NT2/D1 (cell line): ENCODE results near the gene RAB20.

Experiments
- DNase-seq: peaks from one replicate; pipeline ENCODE4 v3.0.0-alpha.2; 2011; ENCODE audit warnings: low read depth, low spot score
- H3K27me3 ChIP-seq: 2 replicates; pipeline ENCODE4 v1.6.0; 2011; ENCODE audit warnings: mild to moderate bottlenecking; ENCODE audit not compliant: insufficient read length, insufficient read depth
- H3K36me3 ChIP-seq: 2 replicates; pipeline ENCODE4 v1.6.1; 2011; ENCODE audit warnings: mild to moderate bottlenecking, low read length, mixed read lengths; ENCODE audit not compliant: insufficient read depth, insufficient read length
- H3K4me1 ChIP-seq: 2 replicates; pipeline ENCODE4 v1.5.1; 2011; ENCODE audit not compliant: insufficient read depth, insufficient read length
- H3K4me3 ChIP-seq: 2 replicates; pipeline ENCODE4 v1.5.1; 2011; ENCODE audit warnings: low read depth; ENCODE audit not compliant: insufficient read length
- H3K9ac ChIP-seq: 2 replicates; pipeline ENCODE4 v1.6.0; 2011; ENCODE audit warnings: low read depth; ENCODE audit not compliant: insufficient read length
- H3K9me3 ChIP-seq: 2 replicates; pipeline ENCODE4 v1.5.1; 2011; ENCODE audit warnings: mild to moderate bottlenecking, low read length; ENCODE audit not compliant: insufficient read depth
- SUZ12 ChIP-seq: IDR thresholded peaks from 2 replicates; pipeline ENCODE4 v1.6.1; 2011; ENCODE audit not compliant: insufficient read length, insufficient read depth; ENCODE audit errors: extremely low read depth
- YY1 ChIP-seq: IDR thresholded peaks from 2 replicates; pipeline ENCODE4 v1.6.1; 2011; ENCODE audit not compliant: insufficient read length, insufficient read depth
- ZNF274 ChIP-seq: IDR thresholded peaks from 2 replicates; pipeline ENCODE4 v1.6.1; 2011; ENCODE audit warnings: mild to moderate bottlenecking, low read depth, low read length

Gene RAB20

GRCh38 chr13:110553417-110553816 lies 8.1 kb downstream of the RAB20 start:
- no peak overlapping the region for H3K9ac ChIP-seq
- no peak for DNase-seq
- no peak for TF ChIP-seq SUZ12
- no peak for TF ChIP-seq YY1
- TF ChIP-seq ZNF274: no peak
- peaks cover 3% of the 10 kb centered on the region for H3K4me1 ChIP-seq
- peaks cover 35% of the 10 kb centered on the region for H3K36me3 ChIP-seq
- H3K9me3 ChIP-seq: no peaks in the 10 kb centered on the region
- H3K27me3 ChIP-seq: no peaks in the 10 kb centered on the region
- H3K4me3 ChIP-seq: no peak overlapping the region

GRCh38 chr13:110552767-110553166 lies 8.8 kb downstream of the RAB20 start:
- no peaks in the 10 kb centered on the region for H3K27me3 ChIP-seq
- no peak overlapping the region for H3K4me3 ChIP-seq
- no peaks in the 10 kb centered on the region for H3K9me3 ChIP-seq
- H3K36me3 ChIP-seq: peaks cover 31% of the 10 kb centered on the region
- DNase-seq: no peak
- peaks cover 3% of the 10 kb centered on the region for H3K4me1 ChIP-seq
- no peak overlapping the region for H3K9ac ChIP-seq
- TF ChIP-seq YY1 (no peak), SUZ12 (no peak)

GRCh38 chr13:110551284-110551683 lies 10.2 kb downstream of the RAB20 start:
- Histone ChIP-seq H3K27me3 (no peaks in the 10 kb centered on the region), H3K4me1 (peaks cover 3% of the 10 kb centered on the region), H3K9me3 (no peaks in the 10 kb centered on the region), H3K4me3 (no peak overlapping the region), H3K36me3 (peaks cover 24% of the 10 kb centered on the region), H3K9ac (no peak overlapping the region)
- TF ChIP-seq ZNF274 (no peak), YY1 (no peak), SUZ12 (no peak)
- DNase-seq: no peak

- Histone ChIP-seq H3K9ac (no peak overlapping the region), H3K27me3 (no peaks in the 10 kb centered on the region), H3K9me3 (0 out of 2 replicates have a peak, but pooled peaks cover under 1% of the 10 kb centered on the region), H3K36me3 (peaks cover 14% of the 10 kb centered on the region), H3K4me1 (peaks cover under 1% of the 10 kb centered on the region), H3K4me3 (no peak overlapping the region)
- TF ChIP-seq SUZ12: no peak
- no peak for TF ChIP-seq YY1
- no peak for TF ChIP-seq ZNF274
- DNase-seq: no peak
Observed at GRCh38 chr13:110549795-110550160, 11.7 kb downstream of the RAB20 start.

- Histone ChIP-seq H3K4me3 (no peak overlapping the region), H3K4me1 (no peaks in the 10 kb centered on the region), H3K27me3 (no peaks in the 10 kb centered on the region), H3K9ac (no peak overlapping the region), H3K9me3 (peaks cover 4% of the 10 kb centered on the region; the same call in 1 of the 2 replicates), H3K36me3 (peaks cover 14% of the 10 kb centered on the region)
- TF ChIP-seq SUZ12 (no peak), ZNF274 (no peak), YY1 (no peak)
- DNase-seq: no peak
Observed at GRCh38 chr13:110548891-110549794, 12.4 kb downstream of the RAB20 start.

- H3K9me3 ChIP-seq: peaks cover 4% of the 10 kb centered on the region; the same call in 1 of the 2 replicates
- no peak overlapping the region for H3K9ac ChIP-seq
- H3K36me3 ChIP-seq: peaks cover 17% of the 10 kb centered on the region
- no peaks in the 10 kb centered on the region for H3K27me3 ChIP-seq
- H3K4me1 ChIP-seq: no peaks in the 10 kb centered on the region
- no peak for DNase-seq
- no peak overlapping the region for H3K4me3 ChIP-seq
- no peak for TF ChIP-seq YY1
- no peak for TF ChIP-seq ZNF274
- TF ChIP-seq SUZ12: no peak
Observed at GRCh38 chr13:110546926-110547325, 14.6 kb downstream of the RAB20 start.

GRCh38 chr13:110546378-110546777 lies 15.1 kb downstream of the RAB20 start:
- H3K4me1 ChIP-seq: no peaks in the 10 kb centered on the region
- H3K4me3 ChIP-seq: no peak overlapping the region
- peaks cover 4% of the 10 kb centered on the region; the same call in 1 of the 2 replicates for H3K9me3 ChIP-seq
- no peaks in the 10 kb centered on the region for H3K27me3 ChIP-seq
- no peak for TF ChIP-seq YY1
- TF ChIP-seq SUZ12: no peak
- no peak for TF ChIP-seq ZNF274
- no peak overlapping the region for H3K9ac ChIP-seq
- no peak for DNase-seq
- peaks cover 17% of the 10 kb centered on the region for H3K36me3 ChIP-seq

GRCh38 chr13:110542169-110542796 lies 19.2 kb downstream of the RAB20 start:
- Histone ChIP-seq H3K9me3 (peaks cover 4% of the 10 kb centered on the region; the same call in 1 of the 2 replicates), H3K36me3 (peaks cover 12% of the 10 kb centered on the region), H3K27me3 (no peaks in the 10 kb centered on the region), H3K4me1 (no peaks in the 10 kb centered on the region), H3K9ac (no peak overlapping the region), H3K4me3 (no peak overlapping the region)
- DNase-seq: no peak
- TF ChIP-seq SUZ12 (no peak), YY1 (no peak), ZNF274 (no peak)
